K562 (cell line): ENCODE results near the gene FOXA3. TPM values are rescaled to one million over a fixed set of nuclear protein-coding genes. Genes with fewer than 3 reads are reported as not detected.

Source experiments
- ATF2 ChIP-seq: sonication (generic); formaldehyde crosslinking; IDR thresholded peaks from 2 replicates; pipeline ENCODE4 v1.8.1; 2022; ENCODE audit warnings: missing genetic modification reagents
- ETS1 ChIP-seq: conservative IDR thresholded peaks from 2 replicates; pipeline ENCODE4 v1.6.1; 2011; ENCODE audit warnings: low read depth, mild to moderate bottlenecking, low read length; ENCODE audit not compliant: control insufficient read depth
- NCOR1 ChIP-seq: fragments of 450-650 bp; IDR thresholded peaks from 2 replicates; pipeline ENCODE4 v1.6.1; 2016; ENCODE audit warnings: mild to moderate bottlenecking, moderate library complexity
- NFYB ChIP-seq: IDR thresholded peaks from 2 replicates; pipeline ENCODE4 v1.6.1; 2011; ENCODE audit warnings: mild to moderate bottlenecking, moderate library complexity; ENCODE audit not compliant: insufficient read length; ENCODE audit errors: extremely low read depth
- NRF1 ChIP-seq, 2 experiments: fragments of 450-650 bp; IDR thresholded peaks in 1 of 2; conservative IDR thresholded peaks in 1 of 2; 2 replicates each; pipeline ENCODE4 v1.6.1; 2014; ENCODE audit warnings: mild to moderate bottlenecking in 2 of 2
- PKNOX1 ChIP-seq: fragments of 450-650 bp; IDR thresholded peaks from 2 replicates; pipeline ENCODE4 v1.6.1; 2016
- RFX7 ChIP-seq: fragments of 250-450 bp; sonication (Bioruptor Pico); IDR thresholded peaks from 2 replicates; pipeline ENCODE4 v1.5.1; 2021; ENCODE audit warnings: mild to moderate bottlenecking
- polyA plus RNA-seq, 8 experiments: library from polyadenylated mRNA; depleted of rRNA in 4 of 8; stranded (reverse) in 5 of 8; unstranded in 3 of 8; fragments of >200 nt; fragmentation: Nextera tagmentation in 2 of 8; fragmentation: Illumina TruSeq in 1 of 8; extraction: Ambion mirVana in 2 of 8; extraction: Trizol in 1 of 8; gene quantifications; 2 replicates each; pipeline versions ENCODE4 v1.2.1 to v1.2.3, GENCODE V29; 2011 to 2014; ENCODE audit warnings: inconsistent platforms in 1 of 8, missing spikeins in 1 of 8
- total RNA-seq, 7 experiments: library from RNA; depleted of rRNA in 6 of 7; stranded (reverse); fragments of >200 nt in 6 of 7; fragmentation: Illumina TruSeq in 2 of 7; extraction: Trizol in 2 of 7; gene quantifications; 2 replicates each; pipeline versions ENCODE4 v1.2.1 to v1.2.3, GENCODE V29; 2011 to 2021; ENCODE audit warnings: low replicate concordance in 1 of 7

Gene FOXA3
- total and polyA plus RNA-seq, 9 of the 15 experiments (the other 6 are each of a cell fraction or from before 2014, with no cell fraction given) = 1.3 to 15.5 (median 4.7) TPM

GRCh38 chr19:45878043-45878794 lies 14.1 kb downstream of the FOXA3 start (continued):
- no peak for TF ChIP-seq ETS1
- TF ChIP-seq RFX7 = no peak
- TF ChIP-seq NRF1 (conservative IDR thresholded peaks at IDR 0.05 in 1 of 2, IDR thresholded peaks at IDR 0.05 in 1 of 2) = no peak
- no peak for TF ChIP-seq NFYB
- no peak for TF ChIP-seq ATF2 (CRISPR knock-in tag)
- no peak for TF ChIP-seq NCOR1
- peak; percentile 85 for TF ChIP-seq PKNOX1
- TF ChIP-seq, all 486 proteins: peak for 8
